Tibial artery (tissue), 4 donors: ENCODE measurements around the gene ZNF891.

Experiments used
- DNase-seq, 2 donors: peaks; one replicate each; pipeline ENCODE4 v3.0.0-alpha.2; 2019
- H3K27ac ChIP-seq, 2 donors: fragments of 200-600 bp; sonication (generic) in 1 of 2; 1 replicate in 1 of 2; 2 replicates in 1 of 2; pipeline ENCODE4 v1.5.1; 2018 to 2019; ENCODE audit warnings: mild to moderate bottlenecking in 1 of 2
- H3K27me3 ChIP-seq, 2 donors: fragments of 200-600 bp; sonication (generic) in 1 of 2; one replicate each; pipeline versions ENCODE4 v1.5.1 to v1.6.0; 2016 to 2019
- H3K36me3 ChIP-seq, 3 donors: fragments of 200-600 bp; sonication (generic) in 2 of 3; one replicate each; pipeline ENCODE4 v1.5.1; 2016 to 2019; ENCODE audit warnings: mild to moderate bottlenecking in 2 of 3
- H3K4me1 ChIP-seq, 4 donors: fragments of 200-600 bp; sonication (generic) in 2 of 4; 1 replicate in 3 of 4; 2 replicates in 1 of 4; pipeline ENCODE4 v1.5.1; 2016 to 2019
- H3K4me3 ChIP-seq, 2 donors: fragments of 200-600 bp; sonication (generic) in 1 of 2; 1 replicate in 1 of 2; 2 replicates in 1 of 2; pipeline ENCODE4 v1.5.1; 2018 to 2019; ENCODE audit warnings: mild to moderate bottlenecking in 2 of 2
- H3K9me3 ChIP-seq, 3 donors: fragments of 200-600 bp; sonication (generic) in 1 of 3; one replicate each; pipeline ENCODE4 v1.5.1; 2016 to 2019
- CTCF ChIP-seq, 2 experiments: fragments of 200-600 bp in 1 of 2; fragments of 450-650 bp in 1 of 2; IDR thresholded peaks; one replicate each; pipeline ENCODE4 v1.5.1; 2017 to 2019; ENCODE audit warnings: antibody characterized with exemption in 2 of 2, mild to moderate bottlenecking in 1 of 2, moderate library complexity in 1 of 2
- intact Hi-C: fragments of 100-400 bp; cut with DNase I; formaldehyde crosslinking; loops from one replicate; pipeline ENCODE4 v1.15.0; 2023; ENCODE audit warnings: low total_unique reads

The ZNF891 gene

DNA sequence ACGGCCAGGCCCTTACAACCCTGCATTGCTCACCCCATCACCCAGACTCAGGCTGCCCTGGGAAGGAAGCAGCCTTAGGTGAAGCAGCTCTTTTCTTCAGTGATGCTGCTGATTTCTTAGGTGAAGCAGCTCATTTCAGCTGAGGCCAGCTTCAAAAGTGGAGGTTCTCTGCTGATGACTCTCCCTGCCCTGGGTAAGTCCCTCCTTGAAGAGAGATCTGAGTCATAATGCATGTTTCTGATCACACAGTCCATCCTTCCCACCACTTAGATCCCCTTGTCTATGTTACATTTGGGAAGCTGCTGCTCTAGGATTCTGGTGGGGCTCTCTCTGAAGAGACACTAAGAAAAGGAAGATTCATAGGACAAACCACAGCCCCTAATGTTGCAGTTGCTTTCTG is 66.5 kb downstream of the ZNF891 start:
- no peaks in the 10 kb centered on the region for H3K27me3 ChIP-seq
- peaks cover 31 to 63% (median 61%) of the 10 kb centered on the region in 3 donors for H3K36me3 ChIP-seq
- intact Hi-C loops, result no loop called here
- no peak overlapping the region for H3K27ac ChIP-seq
- no peak for DNase-seq
- TF ChIP-seq CTCF (IDR thresholded peaks at IDR 0.05), result no peak
- H3K9me3 ChIP-seq, result peaks cover 43 to 100% (median 98%) of the 10 kb centered on the region in 3 donors
- no peak overlapping the region for H3K4me3 ChIP-seq
- no peaks in the 10 kb centered on the region for H3K4me1 ChIP-seq

DNA sequence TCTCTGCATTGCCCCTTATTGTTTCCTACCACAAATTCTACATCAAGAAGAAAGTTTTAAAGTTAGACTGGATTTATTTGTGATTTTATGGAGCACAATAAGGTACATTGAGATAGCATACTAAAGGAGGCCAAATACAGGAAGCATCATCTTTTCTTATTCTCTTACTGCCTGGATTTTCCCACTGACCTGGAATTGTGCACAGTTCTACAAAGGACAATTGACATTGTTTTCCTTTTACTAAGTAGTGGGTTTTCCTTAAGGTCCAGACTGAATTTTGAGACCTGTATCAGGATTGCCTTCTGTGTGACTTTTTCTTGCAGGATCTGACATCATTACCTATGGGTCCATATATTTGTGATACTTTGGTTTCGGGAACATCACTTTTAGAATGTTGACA is 68.1 kb downstream of the ZNF891 start:
- H3K4me3 ChIP-seq, result no peak overlapping the region
- peaks cover 47 to 79% (median 77%) of the 10 kb centered on the region in 3 donors for H3K36me3 ChIP-seq
- no peaks in the 10 kb centered on the region for H3K27me3 ChIP-seq
- DNase-seq, result no peak
- no peak overlapping the region for H3K27ac ChIP-seq
- peaks cover 55 to 100% (median 98%) of the 10 kb centered on the region in 3 donors for H3K9me3 ChIP-seq
- intact Hi-C loops, result no loop called here
- no peak for TF ChIP-seq CTCF (IDR thresholded peaks at IDR 0.05)
- H3K4me1 ChIP-seq, result no peaks in the 10 kb centered on the region

GRCh38 chr12:133058203-133059113 is 71.6 kb downstream of the ZNF891 start:
- Histone ChIP-seq H3K4me3 (no peak overlapping the region), H3K27ac (no peak overlapping the region), H3K27me3 (no peaks in the 10 kb centered on the region), H3K4me1 (no peaks in the 10 kb centered on the region), H3K36me3 (peaks cover 75 to 100% (median 99%) of the 10 kb centered on the region in 3 donors), H3K9me3 (peaks cover 47 to 100% (median 97%) of the 10 kb centered on the region in 3 donors)
- DNase-seq, result no peak
- no peak for TF ChIP-seq CTCF (IDR thresholded peaks at IDR 0.05)
- intact Hi-C loops, result no loop called here

DNA sequence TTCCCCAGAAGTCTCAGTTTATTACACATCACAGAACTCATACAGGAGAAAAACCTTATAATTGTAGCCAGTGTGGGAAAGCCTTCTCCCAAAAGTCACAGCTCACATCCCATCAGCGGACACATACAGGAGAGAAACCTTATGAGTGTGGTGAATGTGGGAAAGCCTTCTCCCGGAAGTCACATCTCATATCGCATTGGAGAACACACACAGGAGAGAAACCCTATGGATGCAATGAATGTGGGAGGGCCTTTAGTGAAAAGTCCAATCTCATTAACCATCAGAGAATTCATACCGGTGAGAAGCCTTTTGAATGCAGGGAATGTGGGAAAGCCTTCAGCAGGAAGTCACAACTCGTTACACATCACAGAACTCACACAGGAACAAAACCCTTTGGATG is 72.6 kb downstream of the ZNF891 start:
- no peak for DNase-seq
- no peak for TF ChIP-seq CTCF (IDR thresholded peaks at IDR 0.05)
- Histone ChIP-seq H3K9me3 (peaks cover 48 to 100% (median 97%) of the 10 kb centered on the region in 3 donors), H3K36me3 (peaks cover 77 to 100% (median 99%) of the 10 kb centered on the region in 3 donors), H3K4me1 (no peaks in the 10 kb centered on the region), H3K4me3 (no peak overlapping the region), H3K27ac (no peak overlapping the region), H3K27me3 (no peaks in the 10 kb centered on the region)
- intact Hi-C loops, result no loop called here
